Retina (tissue), 1 donor: Measurements from ENCODE around the gene DSC1.
A peak's percentile ranks its signal among the peaks of the same experiment; 100 is the strongest.
"Not testable (repeated sequence)": the region's sequence is repeated elsewhere in the genome, so short reads cannot be mapped to it uniquely, and the experiment has no call there.

Experiments used
- DNase-seq: peaks from one replicate; pipeline ENCODE4 v3.0.0-alpha.2; 2016

DSC1 gene

GRCh38 chr18:31171144-31171839 lies 8.6 kb upstream of the DSC1 start:
- DNase-seq: peak; percentile 20

- no peak for DNase-seq
Observed at GRCh38 chr18:31170335-31170734, 7.7 kb upstream of the DSC1 start.

- DNase-seq: no peak
Observed at GRCh38 chr18:31162419-31162793, 250 bp downstream of the DSC1 start.

- no peak for DNase-seq
Observed at GRCh38 chr18:31161757-31162418, 768 bp downstream of the DSC1 start.

- no peak for DNase-seq
Observed at GRCh38 chr18:31156821-31157763, 5.6 kb downstream of the DSC1 start.

GRCh38 chr18:31155498-31155897 lies 7.2 kb downstream of the DSC1 start:
- DNase-seq: no peak

- DNase-seq: no peak
Observed at GRCh38 chr18:31154181-31154580, 8.5 kb downstream of the DSC1 start.

GRCh38 chr18:31149351-31149750 lies 13.3 kb downstream of the DSC1 start:
- no peak for DNase-seq

GRCh38 chr18:31148600-31148999 lies 14.1 kb downstream of the DSC1 start:
- DNase-seq: no peak

GRCh38 chr18:31146809-31147208 lies 15.8 kb downstream of the DSC1 start:
- no peak for DNase-seq

- no peak for DNase-seq
Observed at GRCh38 chr18:31143025-31143424, 19.6 kb downstream of the DSC1 start.

GRCh38 chr18:31138709-31139108 lies 23.9 kb downstream of the DSC1 start:
- no peak for DNase-seq

- DNase-seq: no peak
Observed at GRCh38 chr18:31134988-31135529, 27.6 kb downstream of the DSC1 start.

GRCh38 chr18:31129398-31130115 lies 33.1 kb downstream of the DSC1 start:
- no peak for DNase-seq

GRCh38 chr18:31125878-31126277 lies 36.8 kb downstream of the DSC1 start:
- DNase-seq: no peak

GRCh38 chr18:31123125-31123524 lies 39.5 kb downstream of the DSC1 start:
- DNase-seq: not testable (repeated sequence)

- no peak for DNase-seq
Observed at GRCh38 chr18:31120594-31120993, 42.1 kb downstream of the DSC1 start.

- DNase-seq: no peak
Observed at GRCh38 chr18:31116853-31117595, 45.6 kb downstream of the DSC1 start.

- DNase-seq: no peak
Observed at GRCh38 chr18:31112804-31113203, 49.9 kb downstream of the DSC1 start.

GRCh38 chr18:31105733-31106132 lies 56.9 kb downstream of the DSC1 start:
- no peak for DNase-seq

- DNase-seq: peak; percentile 27
Observed at GRCh38 chr18:31104444-31104843, 58.2 kb downstream of the DSC1 start.

- peak; percentile 7 for DNase-seq
Observed at GRCh38 chr18:31103423-31103822, 59.2 kb downstream of the DSC1 start.
